Tibial nerve (tissue), 4 donors: ENCODE results near the gene INPP4B. TPM values are rescaled to one million over a fixed set of nuclear protein-coding genes. Genes with fewer than 3 reads are reported as not detected.

Source experiments
- DNase-seq, 2 donors: peaks; one replicate each; pipeline ENCODE4 v3.0.0-alpha.2; 2019; ENCODE audit warnings: low spot score in 2 of 2
- H3K27ac ChIP-seq, 4 donors: fragments of 200-600 bp; sonication (generic) in 3 of 4; one replicate each; pipeline ENCODE4 v1.5.1; 2017 to 2019; ENCODE audit warnings: mild to moderate bottlenecking in 1 of 4
- H3K27me3 ChIP-seq, 2 donors: fragments of 200-600 bp; sonication (generic) in 1 of 2; one replicate each; pipeline versions ENCODE4 v1.5.1 to v1.6.0; 2017 to 2019
- H3K36me3 ChIP-seq, 3 donors: fragments of 200-600 bp; sonication (generic); one replicate each; pipeline ENCODE4 v1.5.1; 2018 to 2019
- H3K4me1 ChIP-seq, 4 donors: fragments of 200-600 bp; sonication (generic) in 3 of 4; one replicate each; pipeline ENCODE4 v1.5.1; 2017 to 2019
- H3K4me3 ChIP-seq, 4 donors: fragments of 200-600 bp; sonication (generic) in 3 of 4; one replicate each; pipeline ENCODE4 v1.5.1; 2017 to 2019; ENCODE audit warnings: mild to moderate bottlenecking in 1 of 4, moderate library complexity in 1 of 4
- H3K9me3 ChIP-seq, 4 donors: fragments of 200-600 bp; sonication (generic) in 3 of 4; one replicate each; pipeline ENCODE4 v1.5.1; 2017 to 2019
- EP300 ChIP-seq, 2 donors: sonication (generic); formaldehyde crosslinking; IDR thresholded peaks; one replicate each; pipeline ENCODE4 v1.6.1; 2017; ENCODE audit warnings: antibody characterized with exemption in 2 of 2, mild to moderate bottlenecking in 1 of 2
- POLR2A ChIP-seq, 2 donors: fragments of 450-650 bp; IDR thresholded peaks; one replicate each; pipeline ENCODE4 v1.6.1; 2017; ENCODE audit warnings: antibody characterized with exemption in 2 of 2, mild to moderate bottlenecking in 2 of 2, moderate library complexity in 2 of 2
- WGBS, 2 donors: methylation state at CpG; one replicate each; pipeline ENCODE4 v1.1.5; 2018; 5-methylcytosine and 5-hydroxymethylcytosine counted together
- total RNA-seq, 4 donors: library from RNA; depleted of rRNA; stranded (reverse); fragments of >200 nt; gene quantifications; one replicate each; pipeline ENCODE4 v1.1.0, GENCODE V29; 2016
- TF ChIP-seq, protein P1 (sequence below), 5 experiments: fragments of 200-600 bp in 3 of 5; fragments of 450-650 bp in 2 of 5; sonication (generic) in 3 of 5; IDR thresholded peaks; one replicate each; pipeline ENCODE4 v1.5.1; 2016 to 2019; ENCODE audit warnings: antibody characterized with exemption in 5 of 5, mild to moderate bottlenecking in 3 of 5, moderate library complexity in 2 of 5

Gene INPP4B
- total RNA-seq, 4 donors from 2014 or later: 16.3 to 32.4 (median 24.8) TPM

DNA sequence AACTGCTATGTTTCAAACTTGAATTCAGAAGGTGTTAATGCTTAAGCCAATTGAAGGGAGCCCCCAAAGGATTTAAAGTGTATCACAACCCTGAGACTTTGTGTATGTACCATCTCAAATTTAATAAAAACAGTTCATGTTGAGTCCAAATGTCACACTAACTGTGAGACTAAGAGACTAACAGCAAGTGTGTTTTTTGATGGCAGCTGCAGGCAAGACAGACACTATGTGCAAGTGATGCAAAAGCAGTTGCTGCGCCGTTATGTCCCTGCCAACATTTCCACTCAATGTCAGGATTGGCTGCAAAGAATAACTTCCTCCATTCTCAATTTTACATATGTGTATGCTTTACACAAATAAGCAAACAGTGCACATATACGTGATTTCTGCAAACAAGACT, 615.1 kb downstream of the INPP4B start:
- TF ChIP-seq EP300 (IDR thresholded peaks at IDR 0.05) (no peak), POLR2A (IDR thresholded peaks at IDR 0.05) (no peak)
- TF ChIP-seq, protein P1, sequence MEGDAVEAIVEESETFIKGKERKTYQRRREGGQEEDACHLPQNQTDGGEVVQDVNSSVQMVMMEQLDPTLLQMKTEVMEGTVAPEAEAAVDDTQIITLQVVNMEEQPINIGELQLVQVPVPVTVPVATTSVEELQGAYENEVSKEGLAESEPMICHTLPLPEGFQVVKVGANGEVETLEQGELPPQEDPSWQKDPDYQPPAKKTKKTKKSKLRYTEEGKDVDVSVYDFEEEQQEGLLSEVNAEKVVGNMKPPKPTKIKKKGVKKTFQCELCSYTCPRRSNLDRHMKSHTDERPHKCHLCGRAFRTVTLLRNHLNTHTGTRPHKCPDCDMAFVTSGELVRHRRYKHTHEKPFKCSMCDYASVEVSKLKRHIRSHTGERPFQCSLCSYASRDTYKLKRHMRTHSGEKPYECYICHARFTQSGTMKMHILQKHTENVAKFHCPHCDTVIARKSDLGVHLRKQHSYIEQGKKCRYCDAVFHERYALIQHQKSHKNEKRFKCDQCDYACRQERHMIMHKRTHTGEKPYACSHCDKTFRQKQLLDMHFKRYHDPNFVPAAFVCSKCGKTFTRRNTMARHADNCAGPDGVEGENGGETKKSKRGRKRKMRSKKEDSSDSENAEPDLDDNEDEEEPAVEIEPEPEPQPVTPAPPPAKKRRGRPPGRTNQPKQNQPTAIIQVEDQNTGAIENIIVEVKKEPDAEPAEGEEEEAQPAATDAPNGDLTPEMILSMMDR (IDR thresholded peaks at IDR 0.05): no peak
- 78 to 88% methylated on average over 3 of the region's 3 CpGs for WGBS, 2 donors
- Histone ChIP-seq H3K36me3 (no peaks in the 10 kb centered on the region), H3K4me3 (no peak overlapping the region), H3K27ac (no peak overlapping the region), H3K27me3 (no peaks in the 10 kb centered on the region), H3K9me3 (no peaks in the 10 kb centered on the region), H3K4me1 (no peaks in the 10 kb centered on the region)
- DNase-seq: no peak

- TF ChIP-seq EP300 (IDR thresholded peaks at IDR 0.05) (no peak), POLR2A (IDR thresholded peaks at IDR 0.05) (no peak)
- TF ChIP-seq, protein P1 (IDR thresholded peaks at IDR 0.05): no peak
- Histone ChIP-seq H3K9me3 (no peaks in the 10 kb centered on the region), H3K4me1 (no peaks in the 10 kb centered on the region), H3K27ac (no peak overlapping the region), H3K4me3 (no peak overlapping the region), H3K27me3 (no peaks in the 10 kb centered on the region), H3K36me3 (no peaks in the 10 kb centered on the region)
- DNase-seq: no peak
Observed at GRCh38 chr4:142226014-142226413, 620.1 kb downstream of the INPP4B start.

DNA sequence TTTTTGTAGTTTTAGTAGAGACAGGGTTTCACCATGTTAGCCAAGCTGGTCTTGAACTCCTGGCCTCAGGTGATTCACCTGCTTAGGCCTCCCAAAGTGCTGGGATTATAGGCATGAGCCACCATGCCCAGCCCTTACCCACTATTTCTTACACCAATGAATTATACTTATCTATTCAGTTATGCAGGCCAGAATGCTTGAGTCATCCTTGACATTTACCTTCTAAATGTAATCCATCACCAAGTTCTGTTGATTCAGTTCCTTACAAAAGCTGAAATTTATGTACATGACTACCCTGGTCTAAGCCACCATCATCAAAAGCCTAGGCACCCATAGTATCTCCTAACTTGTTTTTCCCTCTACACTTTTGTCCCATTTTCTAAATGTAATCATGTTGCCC, 624.0 kb downstream of the INPP4B start:
- Histone ChIP-seq H3K27me3 (no peaks in the 10 kb centered on the region), H3K36me3 (no peaks in the 10 kb centered on the region), H3K4me3 (no peak overlapping the region), H3K9me3 (no peaks in the 10 kb centered on the region), H3K4me1 (no peaks in the 10 kb centered on the region), H3K27ac (no peak overlapping the region)
- no peak for TF ChIP-seq POLR2A (IDR thresholded peaks at IDR 0.05)
- DNase-seq: no peak

GRCh38 chr4:142218726-142219125, 627.4 kb downstream of the INPP4B start:
- no peak for DNase-seq
- Histone ChIP-seq H3K9me3 (no peaks in the 10 kb centered on the region), H3K27ac (no peak overlapping the region), H3K4me3 (no peak overlapping the region), H3K36me3 (no peaks in the 10 kb centered on the region), H3K27me3 (no peaks in the 10 kb centered on the region), H3K4me1 (no peaks in the 10 kb centered on the region)
- 50 to 63% methylated on average over 1 of the region's 1 CpG for WGBS, 2 donors
- TF ChIP-seq EP300 (IDR thresholded peaks at IDR 0.05): no peak
- TF ChIP-seq POLR2A (IDR thresholded peaks at IDR 0.05): no peak
- TF ChIP-seq, protein P1 (IDR thresholded peaks at IDR 0.05): no peak

GRCh38 chr4:142211444-142211843, 634.7 kb downstream of the INPP4B start:
- Histone ChIP-seq H3K27me3 (no peaks in the 10 kb centered on the region), H3K4me3 (no peak overlapping the region), H3K9me3 (no peaks in the 10 kb centered on the region), H3K36me3 (no peaks in the 10 kb centered on the region), H3K4me1 (no peaks in the 10 kb centered on the region), H3K27ac (no peak overlapping the region)
- WGBS, 2 donors: 96 to 100% methylated on average over 1 of the region's 1 CpG
- TF ChIP-seq POLR2A (IDR thresholded peaks at IDR 0.05) (no peak), EP300 (IDR thresholded peaks at IDR 0.05) (no peak)
- TF ChIP-seq, protein P1 (IDR thresholded peaks at IDR 0.05): no peak
- DNase-seq: no peak

GRCh38 chr4:142203505-142203904, 642.6 kb downstream of the INPP4B start:
- TF ChIP-seq, protein P1 (IDR thresholded peaks at IDR 0.05): no peak
- TF ChIP-seq POLR2A (IDR thresholded peaks at IDR 0.05) (no peak), EP300 (IDR thresholded peaks at IDR 0.05) (no peak)
- Histone ChIP-seq H3K4me1 (peaks cover 0 to 5% (median 0%) of the 10 kb centered on the region in 4 donors), H3K27me3 (no peaks in the 10 kb centered on the region), H3K9me3 (no peaks in the 10 kb centered on the region), H3K4me3 (no peak overlapping the region), H3K27ac (no peak overlapping the region), H3K36me3 (no peaks in the 10 kb centered on the region)
- no peak for DNase-seq
